Measurements from ENCODE around the gene PLEKHA7.

DNA sequence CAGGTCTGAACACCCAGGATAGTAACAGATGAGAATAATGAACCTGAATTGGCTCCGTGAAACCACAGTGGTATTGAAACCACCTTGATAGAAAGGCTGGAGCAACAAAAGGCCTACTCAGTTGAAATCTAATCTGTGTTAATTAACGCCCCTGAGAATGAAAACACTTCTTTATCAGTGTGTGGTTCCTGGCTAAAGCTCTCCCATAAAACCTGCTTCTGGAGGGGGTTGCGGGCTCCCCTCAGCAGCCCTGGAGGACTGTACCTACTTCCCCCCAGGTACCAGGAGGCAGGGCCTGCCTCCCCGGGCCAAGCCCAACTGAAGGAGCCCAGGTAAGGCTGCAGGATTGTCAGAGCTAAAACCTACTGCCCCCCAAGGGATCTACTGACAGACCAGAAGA lies 54.6 kb downstream of the PLEKHA7 start:
- TF ChIP-seq MXI1 (IDR thresholded peaks at IDR 0.05; ENCODE audit: borderline replicate concordance, low read depth, low read length) (no peak), RFX5 (IDR thresholded peaks at IDR 0.05; ENCODE audit: low read depth, low read length) (no peak), POLR2A (IDR thresholded peaks at IDR 0.05; ENCODE audit: low read depth, low read length) (no peak), MAFK (IDR thresholded peaks at IDR 0.05; ENCODE audit: low read depth, low read length) (no peak)
- TF ChIP-seq, protein P1, sequence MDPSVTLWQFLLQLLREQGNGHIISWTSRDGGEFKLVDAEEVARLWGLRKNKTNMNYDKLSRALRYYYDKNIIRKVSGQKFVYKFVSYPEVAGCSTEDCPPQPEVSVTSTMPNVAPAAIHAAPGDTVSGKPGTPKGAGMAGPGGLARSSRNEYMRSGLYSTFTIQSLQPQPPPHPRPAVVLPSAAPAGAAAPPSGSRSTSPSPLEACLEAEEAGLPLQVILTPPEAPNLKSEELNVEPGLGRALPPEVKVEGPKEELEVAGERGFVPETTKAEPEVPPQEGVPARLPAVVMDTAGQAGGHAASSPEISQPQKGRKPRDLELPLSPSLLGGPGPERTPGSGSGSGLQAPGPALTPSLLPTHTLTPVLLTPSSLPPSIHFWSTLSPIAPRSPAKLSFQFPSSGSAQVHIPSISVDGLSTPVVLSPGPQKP (IDR thresholded peaks at IDR 0.05; ENCODE audit: borderline replicate concordance, low read depth, low read length) = no peak
- TF ChIP-seq, protein P2, sequence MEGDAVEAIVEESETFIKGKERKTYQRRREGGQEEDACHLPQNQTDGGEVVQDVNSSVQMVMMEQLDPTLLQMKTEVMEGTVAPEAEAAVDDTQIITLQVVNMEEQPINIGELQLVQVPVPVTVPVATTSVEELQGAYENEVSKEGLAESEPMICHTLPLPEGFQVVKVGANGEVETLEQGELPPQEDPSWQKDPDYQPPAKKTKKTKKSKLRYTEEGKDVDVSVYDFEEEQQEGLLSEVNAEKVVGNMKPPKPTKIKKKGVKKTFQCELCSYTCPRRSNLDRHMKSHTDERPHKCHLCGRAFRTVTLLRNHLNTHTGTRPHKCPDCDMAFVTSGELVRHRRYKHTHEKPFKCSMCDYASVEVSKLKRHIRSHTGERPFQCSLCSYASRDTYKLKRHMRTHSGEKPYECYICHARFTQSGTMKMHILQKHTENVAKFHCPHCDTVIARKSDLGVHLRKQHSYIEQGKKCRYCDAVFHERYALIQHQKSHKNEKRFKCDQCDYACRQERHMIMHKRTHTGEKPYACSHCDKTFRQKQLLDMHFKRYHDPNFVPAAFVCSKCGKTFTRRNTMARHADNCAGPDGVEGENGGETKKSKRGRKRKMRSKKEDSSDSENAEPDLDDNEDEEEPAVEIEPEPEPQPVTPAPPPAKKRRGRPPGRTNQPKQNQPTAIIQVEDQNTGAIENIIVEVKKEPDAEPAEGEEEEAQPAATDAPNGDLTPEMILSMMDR (conservative IDR thresholded peaks at IDR 0.05; ENCODE audit: low read depth, low read length) = no peak
- TF ChIP-seq, protein P3, sequence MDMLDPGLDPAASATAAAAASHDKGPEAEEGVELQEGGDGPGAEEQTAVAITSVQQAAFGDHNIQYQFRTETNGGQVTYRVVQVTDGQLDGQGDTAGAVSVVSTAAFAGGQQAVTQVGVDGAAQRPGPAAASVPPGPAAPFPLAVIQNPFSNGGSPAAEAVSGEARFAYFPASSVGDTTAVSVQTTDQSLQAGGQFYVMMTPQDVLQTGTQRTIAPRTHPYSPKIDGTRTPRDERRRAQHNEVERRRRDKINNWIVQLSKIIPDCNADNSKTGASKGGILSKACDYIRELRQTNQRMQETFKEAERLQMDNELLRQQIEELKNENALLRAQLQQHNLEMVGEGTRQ (IDR thresholded peaks at IDR 0.05; ENCODE audit: low read depth, low read length) = no peak
